Stimulated activated CD4-positive, alpha-beta T cell treated with anti-CD3 and anti-CD28 coated beads, TNF-alpha, amount 100 ng/mL, for 1 hour (primary cell): ENCODE measurements around the gene SYPL2.
"Not testable (repeated sequence)": the region's sequence is repeated elsewhere in the genome, so short reads cannot be mapped to it uniquely, and the experiment has no call there.

ENCODE experiments used
- DNase-seq, 3 donors: peaks; one replicate each; pipeline ENCODE4 v3.0.0-alpha.2; 2020; ENCODE audit warnings: low read depth in 3 of 3, low spot score in 1 of 3

SYPL2 gene

GRCh38 chr1:109470245-109470644 is 3.9 kb downstream of the SYPL2 start:
- no peak for DNase-seq

GRCh38 chr1:109472779-109473178 is 6.4 kb downstream of the SYPL2 start:
- no peak for DNase-seq

- DNase-seq = not testable (repeated sequence)
These were observed 7.1 kb downstream of the SYPL2 start for GRCh38 chr1:109473284-109474057.

GRCh38 chr1:109474697-109475096 is 8.4 kb downstream of the SYPL2 start:
- DNase-seq = no peak

GRCh38 chr1:109475261-109475660 is 8.9 kb downstream of the SYPL2 start:
- no peak for DNase-seq

- no peak for DNase-seq
These were observed 10.5 kb downstream of the SYPL2 start for GRCh38 chr1:109476825-109477224.

- no peak for DNase-seq
These were observed 11.5 kb downstream of the SYPL2 start for GRCh38 chr1:109477821-109478220.

GRCh38 chr1:109478806-109479205 is 12.5 kb downstream of the SYPL2 start:
- no peak for DNase-seq

GRCh38 chr1:109479311-109479710 is 13.0 kb downstream of the SYPL2 start:
- no peak for DNase-seq

GRCh38 chr1:109479901-109480300 is 13.6 kb downstream of the SYPL2 start:
- no peak for DNase-seq

- DNase-seq = no peak
These were observed 15.3 kb downstream of the SYPL2 start for GRCh38 chr1:109481646-109482045.

- DNase-seq = no peak
These were observed 15.9 kb downstream of the SYPL2 start for GRCh38 chr1:109482242-109482641.

GRCh38 chr1:109482791-109483671 is 16.7 kb downstream of the SYPL2 start:
- DNase-seq = no peak

GRCh38 chr1:109483672-109484518 is 17.5 kb downstream of the SYPL2 start, which contains the start of gene ATXN7L2:
TSS of gene ATXN7L2 (plus strand) at chr1:109483905. CDS start at chr1:109483954, 49 bp downstream.
- DNase-seq = peak; percentile 83 to 91 (median 86)

GRCh38 chr1:109484519-109484975 is 18.2 kb downstream of the SYPL2 start:
- DNase-seq = no peak

- no peak for DNase-seq
These were observed 18.7 kb downstream of the SYPL2 start for GRCh38 chr1:109485001-109485400.

GRCh38 chr1:109487261-109487660 is 20.9 kb downstream of the SYPL2 start:
- no peak for DNase-seq

- DNase-seq = no peak
These were observed 21.9 kb downstream of the SYPL2 start for GRCh38 chr1:109488201-109488600.

GRCh38 chr1:109488696-109489095 is 22.4 kb downstream of the SYPL2 start:
- DNase-seq = no peak

- DNase-seq = peak in 2 of 3 donors; percentile 50 to 60
These were observed 23.9 kb downstream of the SYPL2 start for GRCh38 chr1:109490029-109490933.
